H9 (cell line): Measurements from ENCODE around the gene CREB5. TPM values are rescaled to one million over a fixed set of nuclear protein-coding genes. Genes with fewer than 3 reads are reported as not detected.

ENCODE experiments used
- DNase-seq: peaks from one replicate; pipeline ENCODE4 v3.0.0-alpha.2; 2017
- H2AFZ ChIP-seq: one replicate; pipeline ENCODE4 v1.6.1; 2013; ENCODE audit warnings: mild to moderate bottlenecking, low read length, control low read depth, moderate library complexity
- H2AK5ac ChIP-seq: 2 replicates; pipeline ENCODE4 v1.6.1; 2013; ENCODE audit warnings: low read length, control low read depth, mixed read lengths; ENCODE audit not compliant: insufficient read length
- H2BK120ac ChIP-seq: one replicate; pipeline ENCODE4 v1.6.1; 2013; ENCODE audit warnings: low read depth, mild to moderate bottlenecking, low read length, control low read depth, inconsistent platforms; ENCODE audit not compliant: poor library complexity, severe bottlenecking
- H2BK12ac ChIP-seq: 2 replicates; pipeline ENCODE4 v1.6.1; 2013; ENCODE audit warnings: low read length, control low read depth, mixed read lengths, low read depth; ENCODE audit not compliant: insufficient read length
- H2BK15ac ChIP-seq: 2 replicates; pipeline ENCODE4 v1.6.1; 2013; ENCODE audit warnings: low read depth, low read length, control low read depth
- H2BK20ac ChIP-seq: one replicate; pipeline ENCODE4 v1.6.1; 2013; ENCODE audit warnings: low read depth, mild to moderate bottlenecking, low read length, control low read depth, inconsistent platforms; ENCODE audit not compliant: poor library complexity, severe bottlenecking
- H2BK5ac ChIP-seq: 2 replicates; pipeline ENCODE4 v1.6.1; 2013; ENCODE audit warnings: low read length, control low read depth, mixed read lengths; ENCODE audit not compliant: insufficient read length
- H3K14ac ChIP-seq: 2 replicates; pipeline ENCODE4 v1.6.1; 2013; ENCODE audit warnings: low read length, control low read depth; ENCODE audit not compliant: insufficient read depth
- H3K18ac ChIP-seq: 2 replicates; pipeline ENCODE4 v1.6.1; 2013; ENCODE audit warnings: low read depth, mild to moderate bottlenecking, mixed read lengths, low read length, control low read depth; ENCODE audit not compliant: insufficient read length
- H3K23ac ChIP-seq: 2 replicates; pipeline ENCODE4 v1.6.1; 2013; ENCODE audit warnings: low read length, control low read depth, mixed read lengths, low read depth; ENCODE audit not compliant: insufficient read length
- H3K23me2 ChIP-seq: 2 replicates; pipeline ENCODE4 v1.6.1; 2013; ENCODE audit warnings: low read depth, mild to moderate bottlenecking, mixed read lengths, low read length, control low read depth; ENCODE audit not compliant: insufficient read length, poor library complexity, severe bottlenecking
- H3K27ac ChIP-seq: 2 replicates; pipeline ENCODE4 v1.5.1; 2013; ENCODE audit warnings: low read length, control low read depth, mixed read lengths, low read depth; ENCODE audit not compliant: insufficient read length
- H3K27me3 ChIP-seq: 2 replicates; pipeline ENCODE4 v1.6.1; 2013; ENCODE audit warnings: low read length, control low read depth, inconsistent platforms; ENCODE audit not compliant: insufficient read depth
- H3K4ac ChIP-seq: 2 replicates; pipeline ENCODE4 v1.6.1; 2013; ENCODE audit warnings: low read depth, mild to moderate bottlenecking, control low read depth, inconsistent platforms, low read length, moderate library complexity
- H3K4me1 ChIP-seq: 2 replicates; pipeline ENCODE4 v1.6.1; 2013; ENCODE audit warnings: low read length, control low read depth, inconsistent platforms; ENCODE audit not compliant: insufficient read depth
- H3K4me2 ChIP-seq: 2 replicates; pipeline ENCODE4 v1.6.1; 2013; ENCODE audit warnings: low read length, control low read depth, mixed read lengths; ENCODE audit not compliant: insufficient read length, insufficient read depth
- H3K56ac ChIP-seq: 2 replicates; pipeline ENCODE4 v1.6.1; 2013; ENCODE audit warnings: low read depth, mild to moderate bottlenecking, mixed read lengths, low read length, control low read depth; ENCODE audit not compliant: insufficient read length
- H3K79me1 ChIP-seq: 2 replicates; pipeline ENCODE4 v1.6.1; 2013; ENCODE audit warnings: low read depth, mild to moderate bottlenecking, moderate library complexity, low read length, control low read depth, inconsistent platforms; ENCODE audit not compliant: insufficient read depth, poor library complexity, severe bottlenecking
- H3K79me2 ChIP-seq: 2 replicates; pipeline ENCODE4 v1.6.1; 2013; ENCODE audit warnings: low read length, control low read depth, inconsistent platforms; ENCODE audit not compliant: insufficient read depth
- H3K9ac ChIP-seq: 2 replicates; pipeline ENCODE4 v1.6.1; 2013; ENCODE audit warnings: low read length, control low read depth, mixed read lengths; ENCODE audit not compliant: insufficient read length; ENCODE audit errors: extremely low read depth
- H3K9me3 ChIP-seq: one replicate; pipeline ENCODE4 v1.6.1; 2013; ENCODE audit warnings: low read depth, low read length, inconsistent platforms; ENCODE audit not compliant: control insufficient read depth
- H3T11ph ChIP-seq: one replicate; pipeline ENCODE4 v1.6.1; 2013; ENCODE audit warnings: mild to moderate bottlenecking, low read length, control low read depth, inconsistent platforms
- H4K20me1 ChIP-seq: one replicate; pipeline ENCODE4 v1.6.1; 2013; ENCODE audit not compliant: control insufficient read depth, insufficient read length, insufficient read depth
- H4K5ac ChIP-seq: 2 replicates; pipeline ENCODE4 v1.6.1; 2013; ENCODE audit warnings: low read depth, mild to moderate bottlenecking, mixed read lengths, low read length, control low read depth; ENCODE audit not compliant: insufficient read length
- H4K8ac ChIP-seq: replicated peaks from 2 replicates; pipeline ENCODE4 v1.6.1; 2013; ENCODE audit warnings: low read length, control low read depth, mixed read lengths, low read depth; ENCODE audit not compliant: insufficient read length
- H4K91ac ChIP-seq: 2 replicates; pipeline ENCODE4 v1.6.1; 2013; ENCODE audit warnings: low read depth, mild to moderate bottlenecking, moderate library complexity, mixed read lengths, low read length, control low read depth; ENCODE audit not compliant: insufficient read length
- H3K27ac Mint-ChIP-seq, 3 experiments: 2 replicates in 2 of 3; 3 replicates in 1 of 3; pipeline ENCODE4 v1.8.0; 2020 to 2021; ENCODE audit warnings: mixed read lengths in 3 of 3, mild to moderate bottlenecking in 1 of 3, moderate library complexity in 1 of 3
- H3K27me3 Mint-ChIP-seq: 2 replicates; pipeline ENCODE4 v1.8.0; 2021; ENCODE audit warnings: low read depth, mild to moderate bottlenecking, moderate library complexity, mixed read lengths
- H3K36me3 Mint-ChIP-seq, 3 experiments: 2 replicates in 2 of 3; 3 replicates in 1 of 3; pipeline ENCODE4 v1.8.0; 2020 to 2021; ENCODE audit warnings: low read depth in 3 of 3, mixed read lengths in 3 of 3; ENCODE audit not compliant: insufficient read depth in 1 of 3
- H3K4me1 Mint-ChIP-seq, 2 experiments: 2 replicates each; pipeline ENCODE4 v1.8.0; 2020; ENCODE audit warnings: mixed read lengths in 2 of 2
- H3K4me3 Mint-ChIP-seq, 2 experiments: 2 replicates in 1 of 2; 3 replicates in 1 of 2; pipeline ENCODE4 v1.8.0; 2020 to 2021; ENCODE audit warnings: mild to moderate bottlenecking in 2 of 2, mixed read lengths in 2 of 2, moderate library complexity in 1 of 2
- H3K9me3 Mint-ChIP-seq, 2 experiments: 2 replicates in 1 of 2; 3 replicates in 1 of 2; pipeline ENCODE4 v1.8.0; 2020; ENCODE audit warnings: mild to moderate bottlenecking in 2 of 2, mixed read lengths in 2 of 2, moderate library complexity in 1 of 2
- CTCF ChIP-seq: fragments of 200-600 bp; sonication (generic); conservative IDR thresholded peaks from 3 replicates; pipeline ENCODE4 v1.8.0; 2021; ENCODE audit warnings: antibody characterized with exemption, mild to moderate bottlenecking
- WGBS: extraction: QIAGEN DNeasy Blood & Tissue Kit; methylation state at CpG from one replicate; pipeline ENCODE4 v1.1.7; 2013; ENCODE audit warnings: missing lambda C conversion rate, low lambda C conversion rate, mixed read lengths; ENCODE audit not compliant: insufficient read length; ENCODE audit errors: extremely low coverage; 5-methylcytosine and 5-hydroxymethylcytosine counted together
- total RNA-seq: library from RNA; stranded (reverse); gene quantifications from 2 replicates; pipeline ENCODE4 v1.2.1, GENCODE V29; 2021

The CREB5 gene
- total RNA-seq, 1 experiment from 2014 or later = 4.0 TPM

DNA sequence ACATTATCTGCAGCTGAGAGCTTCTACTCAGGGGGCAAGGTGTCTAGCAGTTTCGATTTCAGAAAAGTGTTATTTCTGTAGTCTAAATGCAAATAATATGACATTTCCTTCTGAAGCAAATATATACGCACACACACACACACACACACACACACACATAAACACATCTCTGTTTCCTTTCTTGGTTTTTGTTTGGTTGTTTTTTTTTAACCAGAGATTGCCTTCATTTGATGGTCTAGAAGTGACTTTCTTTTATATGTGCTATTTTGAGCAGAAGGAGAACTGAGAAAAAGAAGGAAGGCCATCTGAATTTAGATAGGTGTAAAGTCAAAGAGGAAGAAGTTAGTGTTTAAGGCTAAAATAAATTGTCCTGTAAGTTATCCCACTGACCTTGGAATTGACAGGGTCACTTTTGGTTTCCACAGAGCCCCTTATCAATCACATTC is 403.6 kb downstream of the CREB5 start:
- H3K18ac ChIP-seq = no peak overlapping the region
- TF ChIP-seq CTCF = no peak
- no peak overlapping the region for H3T11ph ChIP-seq
- no peak overlapping the region for H2BK15ac ChIP-seq
- H3K23ac ChIP-seq = no peak overlapping the region
- no peak overlapping the region for H3K56ac ChIP-seq
- H4K8ac ChIP-seq = no peak overlapping the region
- H2AK5ac ChIP-seq = no peak overlapping the region
- no peaks in the 10 kb centered on the region for H3K36me3 Mint-ChIP-seq
- H2BK12ac ChIP-seq = no peak overlapping the region
- no peak overlapping the region for H4K91ac ChIP-seq
- H4K5ac ChIP-seq = no peak overlapping the region
- H3K14ac ChIP-seq = no peak overlapping the region
- H3K4me1 Mint-ChIP-seq = peaks cover 5 to 11% of the 10 kb centered on the region in 2 experiments
- H3K4me2 ChIP-seq = no peak overlapping the region
- H3K4me3 Mint-ChIP-seq = no peak overlapping the region
- H3K27ac Mint-ChIP-seq = no peak overlapping the region
- no peak overlapping the region for H2AFZ ChIP-seq
- H2BK20ac ChIP-seq = no peak overlapping the region
- H3K79me2 ChIP-seq = no peaks in the 10 kb centered on the region
- no peaks in the 10 kb centered on the region for H3K9me3 Mint-ChIP-seq
- no peaks in the 10 kb centered on the region for H4K20me1 ChIP-seq
- no peak for DNase-seq
- H3K9me3 ChIP-seq = no peaks in the 10 kb centered on the region
- no CpG with 5 or more reads among the region's 2 CpGs for WGBS
- no peaks in the 10 kb centered on the region for H3K23me2 ChIP-seq
- no peaks in the 10 kb centered on the region for H3K79me1 ChIP-seq
- H3K4ac ChIP-seq = no peak overlapping the region
- no peak overlapping the region for H3K27ac ChIP-seq
- H3K9ac ChIP-seq = no peak overlapping the region
- H3K27me3 Mint-ChIP-seq = no peaks in the 10 kb centered on the region
- H2BK120ac ChIP-seq = no peak overlapping the region
- no peaks in the 10 kb centered on the region for H3K4me1 ChIP-seq
- H2BK5ac ChIP-seq = no peak overlapping the region
- H3K27me3 ChIP-seq = no peaks in the 10 kb centered on the region
